Measurements from ENCODE around the gene LMNB1. TPM values are rescaled to one million over a fixed set of nuclear protein-coding genes. Genes with fewer than 3 reads are reported as not detected.

LMNB1 gene
- total RNA-seq, 6 experiments from 2014 or later = 3.3 to 13.3 (median 7.1) TPM

- Histone ChIP-seq H3K4me1 (no peaks in the 10 kb centered on the region), H3K27me3 (no peaks in the 10 kb centered on the region), H3K36me3 (no peaks in the 10 kb centered on the region), H3K4me3 (no peak overlapping the region), H3K9me3 (no peaks in the 10 kb centered on the region), H3K27ac (no peak overlapping the region)
- ATAC-seq (no peak), DNase-seq (no peak)
- TF ChIP-seq CTCF (IDR thresholded peaks at IDR 0.05) = no peak
- intact Hi-C loops (cut with DNase I) = no loop called here
- WGBS (ENCODE audit: insufficient coverage, low coverage, low lambda C conversion rate, missing lambda C conversion rate) = 73% methylated on average over 7 of the region's 7 CpGs
These were observed 100.7 kb downstream of the LMNB1 start for GRCh38 chr5:126877602-126878001.

- Histone ChIP-seq H3K9me3 (no peaks in the 10 kb centered on the region), H3K36me3 (no peaks in the 10 kb centered on the region), H3K4me3 (no peak overlapping the region), H3K4me1 (no peaks in the 10 kb centered on the region), H3K27me3 (no peaks in the 10 kb centered on the region), H3K27ac (no peak overlapping the region)
- ATAC-seq (no peak), DNase-seq (no peak)
- intact Hi-C loops (cut with DNase I) = no loop called here
- TF ChIP-seq POLR2A (IDR thresholded peaks at IDR 0.05) (no peak), CTCF (IDR thresholded peaks at IDR 0.05) (no peak)
- WGBS (ENCODE audit: insufficient coverage, low coverage, low lambda C conversion rate, missing lambda C conversion rate) = 87% methylated on average over 6 of the region's 13 CpGs
These were observed 101.1 kb downstream of the LMNB1 start for GRCh38 chr5:126878085-126878484.

DNA sequence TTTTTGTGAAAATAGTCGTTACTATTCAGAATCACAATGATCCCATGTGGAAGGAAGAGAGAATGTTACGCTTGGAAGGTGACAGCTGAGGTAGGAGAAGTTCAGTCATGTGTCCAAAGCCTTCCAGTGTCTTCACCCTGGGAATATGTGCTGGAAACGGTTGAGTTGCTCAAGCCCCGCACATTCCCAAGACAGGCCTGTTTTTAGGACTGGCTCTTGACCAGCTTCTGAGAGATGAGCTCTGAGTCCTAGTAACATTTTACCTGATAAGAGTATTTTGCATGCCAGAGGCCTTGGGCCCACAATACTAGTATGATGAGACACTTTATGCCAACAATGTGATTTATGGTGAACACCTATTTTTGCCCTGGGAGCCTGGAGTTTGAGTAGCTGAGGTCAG is 101.7 kb downstream of the LMNB1 start:
- DNase-seq = no peak
- H3K9me3 ChIP-seq = no peaks in the 10 kb centered on the region
- H3K27ac ChIP-seq = no peak overlapping the region
- intact Hi-C loops (cut with DNase I) = no loop called here
- no peak for TF ChIP-seq CTCF (IDR thresholded peaks at IDR 0.05)
- TF ChIP-seq POLR2A (IDR thresholded peaks at IDR 0.05) = no peak
- H3K4me1 ChIP-seq = no peaks in the 10 kb centered on the region
- H3K36me3 ChIP-seq = no peaks in the 10 kb centered on the region
- no peak overlapping the region for H3K4me3 ChIP-seq
- 83% methylated on average over 3 of the region's 4 CpGs for WGBS (ENCODE audit: insufficient coverage, low coverage, low lambda C conversion rate, missing lambda C conversion rate)
- H3K27me3 ChIP-seq = no peaks in the 10 kb centered on the region
- no peak for ATAC-seq

GRCh38 chr5:126881821-126882600 is 105.1 kb downstream of the LMNB1 start:
- Histone ChIP-seq H3K4me3 (no peak overlapping the region), H3K36me3 (no peaks in the 10 kb centered on the region), H3K9me3 (no peaks in the 10 kb centered on the region), H3K4me1 (no peaks in the 10 kb centered on the region), H3K27ac (no peak overlapping the region), H3K27me3 (no peaks in the 10 kb centered on the region)
- TF ChIP-seq POLR2A (IDR thresholded peaks at IDR 0.05) (no peak), CTCF (IDR thresholded peaks at IDR 0.05) (no peak)
- ATAC-seq (no peak), DNase-seq (no peak)
- intact Hi-C loops (cut with DNase I) = no loop called here
- 71% methylated on average over 5 of the region's 5 CpGs for WGBS (ENCODE audit: insufficient coverage, low coverage, low lambda C conversion rate, missing lambda C conversion rate)
